ENCODE data around the gene GPR6.

Gene GPR6

GRCh38 chr6:109999740-110000139 is 21.6 kb downstream of the GPR6 start:
- DNase-seq (ENCODE audit: low spot score): no peak

GRCh38 chr6:110002676-110003075 is 24.6 kb downstream of the GPR6 start:
- DNase-seq (ENCODE audit: low spot score): no peak

- DNase-seq (ENCODE audit: low spot score): no peak
Measured at GRCh38 chr6:110013386-110013785, 35.3 kb downstream of the GPR6 start.

GRCh38 chr6:110015206-110015605 is 37.1 kb downstream of the GPR6 start:
- DNase-seq (ENCODE audit: low spot score): no peak

GRCh38 chr6:110017306-110017705 is 39.2 kb downstream of the GPR6 start:
- DNase-seq (ENCODE audit: low spot score): no peak

- DNase-seq (ENCODE audit: low spot score): no peak
Measured at GRCh38 chr6:110017946-110018345, 39.8 kb downstream of the GPR6 start.

GRCh38 chr6:110018486-110018885 is 40.4 kb downstream of the GPR6 start:
- DNase-seq (ENCODE audit: low spot score): no peak

GRCh38 chr6:110020888-110021287 is 42.8 kb downstream of the GPR6 start:
- no peak for DNase-seq (ENCODE audit: low spot score)

- no peak for DNase-seq (ENCODE audit: low spot score)
Measured at GRCh38 chr6:110029144-110029543, 51.0 kb downstream of the GPR6 start.

All from AG08396 (cell line).